NCI-H69 (cell line): ENCODE data around the gene GRB2.
A peak's percentile ranks its signal among the peaks of the same experiment; 100 is the strongest.
"Not testable (repeated sequence)": the region's sequence is repeated elsewhere in the genome, so short reads cannot be mapped to it uniquely, and the experiment has no call there.

Experiments used
- DNase-seq: peaks from one replicate; lab custom pipeline; 2025; lab: John Stamatoyannopoulos, UW

Gene GRB2

GRCh38 chr17:75405365-75406221 lies at the start of gene GRB2:
TSS of gene GRB2 (minus strand) at chr17:75405678. CDS start at chr17:75393628, 12,050 bp downstream.
- peak; percentile 98 for DNase-seq

- DNase-seq: not testable (repeated sequence)
Observed at GRCh38 chr17:75454672-75455071, 49.2 kb upstream of the GRB2 start.

- no peak for DNase-seq
Observed at GRCh38 chr17:75454193-75454592, 48.7 kb upstream of the GRB2 start.

GRCh38 chr17:75450270-75450669 lies 44.8 kb upstream of the GRB2 start:
- no peak for DNase-seq

GRCh38 chr17:75447951-75448856 lies 42.7 kb upstream of the GRB2 start:
- no peak for DNase-seq

GRCh38 chr17:75445896-75446295 lies 40.4 kb upstream of the GRB2 start:
- not testable (repeated sequence) for DNase-seq

- no peak for DNase-seq
Observed at GRCh38 chr17:75445296-75445695, 39.8 kb upstream of the GRB2 start.

- no peak for DNase-seq
Observed at GRCh38 chr17:75442168-75443103, 37.0 kb upstream of the GRB2 start.

GRCh38 chr17:75440738-75441448 lies 35.4 kb upstream of the GRB2 start:
- DNase-seq: no peak

- DNase-seq: no peak
Observed at GRCh38 chr17:75439287-75439686, 33.8 kb upstream of the GRB2 start.

- not testable (repeated sequence) for DNase-seq
Observed at GRCh38 chr17:75437404-75437803, 31.9 kb upstream of the GRB2 start.

GRCh38 chr17:75434433-75434832 lies 29.0 kb upstream of the GRB2 start:
- DNase-seq: not testable (repeated sequence)

- no peak for DNase-seq
Observed at GRCh38 chr17:75433218-75433783, 27.8 kb upstream of the GRB2 start.

GRCh38 chr17:75430159-75430974 lies 24.9 kb upstream of the GRB2 start:
- no peak for DNase-seq

GRCh38 chr17:75428543-75429469 lies 23.3 kb upstream of the GRB2 start:
- DNase-seq: no peak

GRCh38 chr17:75418531-75418930 lies 13.1 kb upstream of the GRB2 start:
- DNase-seq: no peak

- DNase-seq: no peak
Observed at GRCh38 chr17:75417054-75417580, 11.6 kb upstream of the GRB2 start.

GRCh38 chr17:75416006-75416405 lies 10.5 kb upstream of the GRB2 start:
- DNase-seq: no peak
